Fibroblast of the aortic adventitia (primary cell): ENCODE data around the gene SH3TC1. TPM values are rescaled to one million over a fixed set of nuclear protein-coding genes. Genes with fewer than 3 reads are reported as not detected.
A peak's percentile ranks its signal among the peaks of the same experiment; 100 is the strongest.

Source experiments
- DNase-seq: peaks from one replicate; pipeline ENCODE4 v3.0.0-alpha.2; 2010; ENCODE audit warnings: low read depth
- H3K4me3 ChIP-seq: 2 replicates; pipeline ENCODE4 v1.5.1; 2011; ENCODE audit warnings: low read depth, mild to moderate bottlenecking, control low read depth, low read length, moderate library complexity
- total RNA-seq: library from RNA; depleted of rRNA; stranded (reverse); fragments of >200 nt; gene quantifications from 2 replicates; pipeline ENCODE4 v1.2.3, GENCODE V29; 2012; ENCODE audit warnings: low replicate concordance
- TF ChIP-seq, protein P1 (sequence below): IDR thresholded peaks from 2 replicates; pipeline ENCODE4 v1.5.1; 2011; ENCODE audit warnings: mild to moderate bottlenecking, low read length, control low read depth, inconsistent platforms; ENCODE audit not compliant: insufficient read depth

SH3TC1 gene
- total RNA-seq, 1 donor, result 1.5 TPM

DNA sequence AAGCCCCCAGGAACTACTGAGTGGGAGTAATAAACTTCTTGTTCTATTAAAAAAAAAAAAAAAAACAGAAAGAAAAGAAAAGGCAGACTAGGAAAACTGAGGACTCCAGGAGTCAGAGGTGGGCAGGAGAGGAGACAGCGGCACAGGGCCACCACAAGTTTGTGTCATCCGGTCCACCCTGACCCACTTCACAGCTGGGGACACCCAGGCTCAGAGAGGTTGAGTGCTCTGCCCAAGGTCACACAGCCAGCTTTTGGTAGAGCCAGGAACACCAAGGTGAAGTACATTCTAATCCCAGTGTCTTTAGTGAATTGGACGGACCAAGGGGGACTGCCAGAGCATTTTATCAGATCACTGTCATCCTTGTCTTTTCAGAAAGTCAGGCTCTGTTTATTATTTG is 24.1 kb upstream of the SH3TC1 start:
- TF ChIP-seq, protein P1, sequence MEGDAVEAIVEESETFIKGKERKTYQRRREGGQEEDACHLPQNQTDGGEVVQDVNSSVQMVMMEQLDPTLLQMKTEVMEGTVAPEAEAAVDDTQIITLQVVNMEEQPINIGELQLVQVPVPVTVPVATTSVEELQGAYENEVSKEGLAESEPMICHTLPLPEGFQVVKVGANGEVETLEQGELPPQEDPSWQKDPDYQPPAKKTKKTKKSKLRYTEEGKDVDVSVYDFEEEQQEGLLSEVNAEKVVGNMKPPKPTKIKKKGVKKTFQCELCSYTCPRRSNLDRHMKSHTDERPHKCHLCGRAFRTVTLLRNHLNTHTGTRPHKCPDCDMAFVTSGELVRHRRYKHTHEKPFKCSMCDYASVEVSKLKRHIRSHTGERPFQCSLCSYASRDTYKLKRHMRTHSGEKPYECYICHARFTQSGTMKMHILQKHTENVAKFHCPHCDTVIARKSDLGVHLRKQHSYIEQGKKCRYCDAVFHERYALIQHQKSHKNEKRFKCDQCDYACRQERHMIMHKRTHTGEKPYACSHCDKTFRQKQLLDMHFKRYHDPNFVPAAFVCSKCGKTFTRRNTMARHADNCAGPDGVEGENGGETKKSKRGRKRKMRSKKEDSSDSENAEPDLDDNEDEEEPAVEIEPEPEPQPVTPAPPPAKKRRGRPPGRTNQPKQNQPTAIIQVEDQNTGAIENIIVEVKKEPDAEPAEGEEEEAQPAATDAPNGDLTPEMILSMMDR, result no peak
- no peak for DNase-seq
- H3K4me3 ChIP-seq, result no peak overlapping the region

DNA sequence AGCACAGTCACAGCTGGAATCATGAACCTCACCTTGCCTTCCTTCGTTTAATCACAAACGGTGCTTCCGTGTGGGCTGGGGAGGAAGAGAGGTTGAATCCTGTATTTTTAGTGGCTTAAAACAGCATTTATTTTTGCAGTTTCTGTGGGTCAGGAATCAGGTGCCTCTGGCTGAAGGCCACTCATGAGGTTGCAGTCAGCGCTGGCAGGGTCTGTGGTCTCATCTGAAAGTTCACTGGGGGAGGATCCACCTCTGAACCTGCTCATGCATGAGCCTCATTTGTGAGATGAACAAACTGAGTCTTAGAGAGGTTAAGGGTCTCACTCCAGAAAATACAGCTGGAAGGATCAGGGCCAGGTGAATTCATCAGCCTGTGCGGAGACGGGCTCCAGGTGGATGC is 23.4 kb upstream of the SH3TC1 start:
- TF ChIP-seq, protein P1, result no peak
- H3K4me3 ChIP-seq, result no peak overlapping the region
- DNase-seq, result no peak

DNA sequence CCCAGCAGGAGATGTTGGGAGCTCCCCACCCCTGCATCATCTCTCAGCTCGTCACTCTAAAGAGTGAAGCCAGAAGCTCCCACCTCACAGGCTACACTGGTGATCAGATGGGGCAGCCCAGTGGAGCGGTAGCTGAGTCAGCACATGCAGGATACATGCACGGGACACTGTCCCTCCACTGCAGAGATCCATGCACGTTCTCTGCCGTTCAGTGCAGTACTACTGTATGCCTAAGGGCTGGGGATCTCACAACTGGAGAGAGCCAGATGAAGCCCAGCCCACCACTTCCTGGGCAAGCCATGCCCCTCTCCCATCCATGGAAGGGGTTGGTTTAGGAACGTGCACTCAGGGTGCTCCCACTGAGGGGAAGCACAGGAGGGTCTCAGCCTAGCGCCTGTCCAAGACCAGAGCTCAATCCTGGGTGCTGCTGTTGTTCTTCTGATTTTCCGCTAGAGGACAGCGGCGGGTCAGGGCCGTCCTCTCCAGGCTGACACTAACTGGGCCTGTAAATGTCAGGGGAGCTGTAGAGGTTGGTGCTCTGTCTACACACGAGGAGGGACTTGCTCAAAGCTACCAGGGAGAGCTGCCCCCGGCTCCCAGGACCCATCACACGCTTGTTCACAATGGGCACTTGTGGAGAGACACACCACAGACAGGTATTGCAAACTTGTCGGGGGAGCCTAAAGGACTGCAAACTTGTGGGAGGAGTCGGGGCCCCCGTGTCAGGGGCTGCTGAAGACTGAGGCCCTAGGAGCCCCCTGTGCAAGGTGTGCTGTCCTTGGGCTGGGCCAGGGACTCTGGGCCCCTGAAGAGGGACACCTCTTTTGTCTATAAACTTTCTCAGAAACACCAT is 22.3 kb upstream of the SH3TC1 start:
- H3K4me3 ChIP-seq, result no peak overlapping the region
- DNase-seq, result peak; percentile 54
- TF ChIP-seq, protein P1, result peak; percentile 88

DNA sequence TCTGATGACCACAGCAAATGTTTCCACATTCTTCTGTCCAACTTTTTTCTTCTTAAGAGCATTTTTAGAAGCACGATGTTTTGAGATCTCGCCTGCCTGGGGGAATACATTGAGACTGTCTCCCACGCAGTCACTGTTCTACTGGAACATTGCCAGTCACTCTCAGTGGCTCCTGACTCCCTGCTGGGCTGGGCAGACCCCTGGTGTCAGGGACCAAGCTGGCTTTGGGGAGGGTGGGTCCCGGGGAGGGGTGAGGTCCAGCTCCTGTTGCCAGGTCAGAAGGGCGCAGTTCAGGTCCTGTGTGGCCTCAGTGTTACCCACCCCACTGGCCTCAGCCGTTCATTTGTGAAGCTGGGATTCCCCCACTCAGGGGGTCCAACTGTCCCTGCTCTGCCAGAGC is 21.5 kb upstream of the SH3TC1 start:
- DNase-seq, result no peak
- no peak overlapping the region for H3K4me3 ChIP-seq
- TF ChIP-seq, protein P1, result no peak

DNA sequence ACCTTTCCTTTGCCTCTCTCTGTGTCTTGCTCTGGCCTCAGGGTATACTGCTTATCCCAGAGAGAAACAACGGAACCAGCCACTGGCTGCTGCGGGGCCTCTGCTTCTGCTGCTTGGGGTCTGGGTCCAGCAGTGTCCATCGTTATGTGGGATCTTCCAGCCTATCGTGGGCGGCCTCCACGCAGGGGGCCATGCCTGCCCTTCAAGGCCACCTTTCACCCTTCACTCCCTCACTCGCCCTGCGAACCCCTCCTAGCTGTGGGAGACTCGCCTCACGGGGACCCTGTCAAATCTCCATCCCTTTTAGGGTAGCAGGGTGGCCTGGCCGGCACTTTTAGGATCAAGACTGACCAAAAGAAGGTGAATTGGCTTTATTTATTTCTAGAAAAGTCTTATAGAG is 21.1 kb upstream of the SH3TC1 start:
- no peak for DNase-seq
- no peak overlapping the region for H3K4me3 ChIP-seq
- TF ChIP-seq, protein P1, result no peak

DNA sequence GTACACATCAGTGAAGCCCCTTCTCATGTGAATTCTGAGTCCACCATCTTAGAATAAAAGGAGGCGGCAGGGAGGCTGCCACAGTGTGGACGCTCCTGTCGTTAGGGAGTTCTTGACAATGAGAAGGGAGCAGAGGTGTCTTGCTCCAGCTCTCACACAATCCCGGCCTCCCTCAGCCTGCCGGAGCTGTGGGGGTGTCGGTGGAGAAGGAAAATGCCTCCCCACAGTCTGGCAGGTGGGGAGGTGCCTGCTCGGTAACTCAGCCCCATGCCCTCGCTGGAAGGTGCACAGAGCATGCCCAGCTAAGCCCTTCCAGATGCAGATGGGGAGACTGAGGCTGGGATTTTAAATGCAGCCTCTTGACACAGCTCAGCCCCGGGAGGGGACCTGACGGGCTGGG is 20.0 kb upstream of the SH3TC1 start:
- no peak overlapping the region for H3K4me3 ChIP-seq
- TF ChIP-seq, protein P1, result no peak
- DNase-seq, result no peak
